ENCODE measurements around the gene SOX5.

DNA sequence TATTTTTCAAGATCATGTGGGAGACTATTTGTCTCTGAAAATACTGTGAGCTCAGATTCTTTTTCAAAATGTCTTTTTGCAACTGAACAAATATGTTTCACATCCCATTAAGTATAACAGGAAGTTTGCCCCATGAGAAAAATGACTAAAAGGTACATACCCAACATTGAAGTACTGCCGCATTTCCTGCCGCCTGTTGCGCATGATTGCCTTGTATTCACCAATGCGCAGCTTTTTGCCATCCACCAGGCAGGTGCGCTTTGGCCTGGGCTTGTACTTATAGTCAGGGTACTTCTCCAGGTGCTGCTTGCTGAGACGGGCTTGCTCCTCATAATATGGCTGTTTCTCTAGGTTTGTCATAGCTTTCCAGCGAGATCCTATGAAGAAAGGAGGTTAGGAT lies 413.2 kb downstream of the SOX5 start:
- no peak for TF ChIP-seq POLR2A (IDR thresholded peaks at IDR 0.05)
- TF ChIP-seq, protein P1, sequence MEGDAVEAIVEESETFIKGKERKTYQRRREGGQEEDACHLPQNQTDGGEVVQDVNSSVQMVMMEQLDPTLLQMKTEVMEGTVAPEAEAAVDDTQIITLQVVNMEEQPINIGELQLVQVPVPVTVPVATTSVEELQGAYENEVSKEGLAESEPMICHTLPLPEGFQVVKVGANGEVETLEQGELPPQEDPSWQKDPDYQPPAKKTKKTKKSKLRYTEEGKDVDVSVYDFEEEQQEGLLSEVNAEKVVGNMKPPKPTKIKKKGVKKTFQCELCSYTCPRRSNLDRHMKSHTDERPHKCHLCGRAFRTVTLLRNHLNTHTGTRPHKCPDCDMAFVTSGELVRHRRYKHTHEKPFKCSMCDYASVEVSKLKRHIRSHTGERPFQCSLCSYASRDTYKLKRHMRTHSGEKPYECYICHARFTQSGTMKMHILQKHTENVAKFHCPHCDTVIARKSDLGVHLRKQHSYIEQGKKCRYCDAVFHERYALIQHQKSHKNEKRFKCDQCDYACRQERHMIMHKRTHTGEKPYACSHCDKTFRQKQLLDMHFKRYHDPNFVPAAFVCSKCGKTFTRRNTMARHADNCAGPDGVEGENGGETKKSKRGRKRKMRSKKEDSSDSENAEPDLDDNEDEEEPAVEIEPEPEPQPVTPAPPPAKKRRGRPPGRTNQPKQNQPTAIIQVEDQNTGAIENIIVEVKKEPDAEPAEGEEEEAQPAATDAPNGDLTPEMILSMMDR (IDR thresholded peaks at IDR 0.05): no peak

Data from adrenal gland (tissue), 5 donors.